Measurements from ENCODE around the gene TBCD. TPM values are rescaled to one million over a fixed set of nuclear protein-coding genes. Genes with fewer than 3 reads are reported as not detected.
A peak's percentile ranks its signal among the peaks of the same experiment; 100 is the strongest.

The TBCD gene
- total RNA-seq, 5 donors from 2014 or later (not counting 1 experiment from before 2014, with no cell fraction given), result 94.4 to 262 (median 223) TPM

DNA sequence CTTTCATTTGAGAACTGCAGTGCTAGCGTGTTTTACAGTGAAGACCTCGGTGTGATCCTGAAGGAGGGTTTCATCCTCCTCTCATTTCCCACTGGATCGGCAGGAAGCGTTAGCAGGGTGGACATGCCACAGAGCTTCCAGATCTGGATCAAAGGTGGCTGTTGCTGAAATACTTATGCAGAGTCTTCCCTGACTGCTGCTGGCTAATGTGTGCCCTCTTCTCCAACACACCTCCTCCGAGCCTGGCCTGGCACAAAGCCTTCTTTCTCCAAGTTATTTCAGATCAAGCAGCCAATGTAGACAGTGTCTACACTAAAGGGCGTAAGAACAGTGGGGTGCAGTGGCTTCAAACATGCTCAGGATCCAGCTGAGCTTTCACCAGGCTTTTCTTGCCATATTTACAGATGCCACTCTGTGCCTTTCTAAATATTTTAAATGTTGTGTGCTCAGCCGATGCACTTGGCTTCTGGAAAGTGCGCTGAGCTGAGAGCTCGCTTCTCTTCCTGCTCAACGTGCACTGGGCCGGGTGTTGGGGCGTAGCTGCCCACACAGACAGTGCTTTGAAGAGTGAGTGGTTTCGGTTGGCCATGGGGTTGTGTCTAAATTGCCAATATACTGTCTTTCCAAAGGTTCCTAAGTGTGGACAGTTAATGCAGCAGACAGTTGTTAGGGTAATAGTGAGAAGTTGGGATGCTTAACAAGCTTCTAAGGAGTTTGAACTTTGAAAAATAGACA, 85.9 kb downstream of the TBCD start:
- Mint-ChIP-seq H3K4me1 (peaks cover 0 to 4% (median 0%) of the 10 kb centered on the region in 3 donors), H3K4me3 (no peak overlapping the region), H3K27ac (peak overlapping the region in 1 of 2 donors; percentile 48), H3K27me3 (no peaks in the 10 kb centered on the region), H3K9me3 (no peaks in the 10 kb centered on the region), H3K36me3 (peaks cover 6% of the 10 kb centered on the region)
- CTCF ChIA-PET, result no interaction called here
- Histone ChIP-seq H3K4me1 (ENCODE audit: control insufficient read depth in 1 of 2, extremely low read depth in 1 of 2, insufficient read depth in 2 of 2, low read length in 2 of 2) (no peaks in the 10 kb centered on the region), H3K4me3 (ENCODE audit: control insufficient read depth in 1 of 2, extremely low read depth in 1 of 2, low read length in 1 of 2) (no peak overlapping the region), H3K27ac (ENCODE audit: low read length) (no peak overlapping the region), H3K9me3 (no peaks in the 10 kb centered on the region), H3K27me3 (replicated peaks in 1 of 2; ENCODE audit: control insufficient read depth in 2 of 2, extremely low read depth in 1 of 2, insufficient read depth in 2 of 2, low read length in 1 of 2) (no peaks in the 10 kb centered on the region), H3K36me3 (ENCODE audit: control insufficient read depth in 2 of 2, extremely low read depth in 1 of 2, insufficient read depth in 1 of 2, low read length in 1 of 2) (peaks cover 3 to 6% of the 10 kb centered on the region in 2 donors)
- DNase-seq (no peak), ATAC-seq (replicated peaks in 1 of 4) (no peak)
- WGBS (ENCODE audit: insufficient coverage), result 91% methylated on average over 5 of the region's 13 CpGs
- POLR2A ChIA-PET, result no interaction called here

DNA sequence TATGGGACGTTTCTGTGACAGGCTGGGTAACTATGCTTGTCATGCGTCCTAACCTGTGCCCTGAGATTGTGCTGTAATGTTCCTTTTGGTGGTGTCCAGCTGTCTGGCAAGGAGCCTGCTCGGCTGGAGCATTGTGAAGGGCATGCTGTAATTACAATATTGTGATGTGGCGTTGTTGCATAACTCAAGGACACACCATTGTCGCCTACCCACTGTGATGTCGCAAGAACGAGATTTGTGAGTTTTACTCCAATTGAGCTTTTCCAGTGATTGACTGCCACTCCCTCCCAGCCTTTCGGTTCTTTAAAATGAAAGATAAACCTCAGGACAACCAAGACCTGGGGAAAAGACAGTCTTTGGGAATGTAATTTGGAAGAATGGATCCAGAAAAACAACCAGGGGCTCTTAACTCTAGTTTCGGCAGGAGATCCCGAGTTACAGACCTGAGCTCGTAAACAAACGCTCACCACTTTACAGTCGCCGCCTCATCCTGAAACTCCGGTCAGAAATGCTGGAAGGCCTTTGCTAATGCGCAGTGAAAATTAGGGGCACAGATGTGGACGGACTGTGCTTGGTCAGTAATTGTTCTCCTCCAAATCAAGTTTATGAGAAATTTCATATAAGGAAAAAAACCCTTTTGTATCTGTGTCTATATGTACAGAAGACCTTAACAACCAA, 86.7 kb downstream of the TBCD start:
- Mint-ChIP-seq H3K27me3 (no peaks in the 10 kb centered on the region), H3K9me3 (no peaks in the 10 kb centered on the region), H3K27ac (no peak overlapping the region), H3K4me3 (no peak overlapping the region), H3K4me1 (peaks cover 0 to 4% (median 0%) of the 10 kb centered on the region in 3 donors), H3K36me3 (peaks cover 1% of the 10 kb centered on the region)
- H3K27me3 ChIP-seq (replicated peaks in 1 of 2; ENCODE audit: control insufficient read depth in 2 of 2, extremely low read depth in 1 of 2, insufficient read depth in 2 of 2, low read length in 1 of 2), result no peaks in the 10 kb centered on the region
- WGBS (ENCODE audit: insufficient coverage), result 95% methylated on average over 10 of the region's 17 CpGs
- H3K27ac ChIP-seq (ENCODE audit: low read length), result no peak overlapping the region
- ATAC-seq (replicated peaks in 1 of 4) (no peak), DNase-seq (no peak)
- H3K4me3 ChIP-seq (ENCODE audit: control insufficient read depth in 1 of 2, extremely low read depth in 1 of 2, low read length in 1 of 2), result no peak overlapping the region
- ChIA-PET CTCF (interaction anchor here in 1 of 2 donors (1.4 kb wide), 1 partner anchor 26 kb away, joined by 4 read pairs; no protein-coding TSS in a partner anchor), POLR2A (no interaction called here)
- peaks cover 2 to 6% of the 10 kb centered on the region in 2 donors for H3K36me3 ChIP-seq (ENCODE audit: control insufficient read depth in 2 of 2, extremely low read depth in 1 of 2, insufficient read depth in 1 of 2, low read length in 1 of 2)
- H3K4me1 ChIP-seq (ENCODE audit: control insufficient read depth in 1 of 2, extremely low read depth in 1 of 2, insufficient read depth in 2 of 2, low read length in 2 of 2), result no peaks in the 10 kb centered on the region
- H3K9me3 ChIP-seq, result no peaks in the 10 kb centered on the region

DNA sequence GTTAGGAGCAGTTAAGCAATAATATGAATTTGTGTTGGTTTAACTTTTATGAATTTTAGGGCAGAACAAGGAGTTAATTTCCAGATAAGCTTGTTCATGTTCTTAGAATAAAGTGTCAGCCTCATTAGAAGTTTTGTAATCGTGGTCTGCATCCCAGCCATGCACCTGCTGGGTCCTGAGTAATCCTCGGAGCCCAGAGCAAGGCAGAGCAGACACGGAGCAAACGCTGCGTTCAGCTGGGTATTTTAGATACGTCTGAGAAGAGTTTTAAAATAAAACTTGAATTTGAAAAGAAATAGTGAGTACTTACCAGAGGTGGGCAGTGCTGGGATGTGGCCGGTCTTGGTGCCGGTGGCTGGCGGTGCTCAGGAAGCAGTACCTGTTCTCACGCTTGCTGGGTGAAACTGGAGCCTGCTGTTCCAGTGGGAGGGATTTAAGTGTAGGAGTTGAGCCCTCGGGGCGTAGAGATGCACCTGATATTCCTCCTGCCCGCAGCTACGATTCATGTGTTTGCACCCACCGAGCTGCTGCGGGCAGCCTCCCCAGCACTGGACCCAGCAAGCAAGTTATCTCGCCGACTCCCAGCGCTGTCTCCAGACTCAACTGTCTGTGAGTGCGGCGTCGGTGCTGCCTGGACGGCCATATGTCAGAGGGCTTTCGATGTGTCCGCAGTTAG, 87.9 kb downstream of the TBCD start, which contains the start of gene ZNF750:
Gene ZNF750 (minus strand): TSS at position 406 of the 676 bp plus-strand sequence. CDS start 7,568 bp downstream, outside the sequence.
- 97% methylated on average over 21 of the region's 25 CpGs for WGBS (ENCODE audit: insufficient coverage)
- H3K27ac Mint-ChIP-seq, result no peak within 1 kb of the TSS
- ATAC-seq (replicated peaks in 1 of 4), result no peak
- H3K27me3 Mint-ChIP-seq, result no peaks in the 10 kb centered on the region
- H3K36me3 ChIP-seq (ENCODE audit: control insufficient read depth in 2 of 2, extremely low read depth in 1 of 2, insufficient read depth in 1 of 2, low read length in 1 of 2), result peaks cover 0 to 6% of the 10 kb centered on the region in 2 donors
- no peak within 1 kb of the TSS for H3K4me3 Mint-ChIP-seq
- ChIA-PET CTCF (interaction anchor here in 1 of 2 donors (0.6 to 1.4 kb wide), 2 partner anchors 18 to 25 kb away, joined by 4 read pairs; no protein-coding TSS in a partner anchor), POLR2A (no interaction called here)
- H3K27me3 ChIP-seq (replicated peaks in 1 of 2; ENCODE audit: control insufficient read depth in 2 of 2, extremely low read depth in 1 of 2, insufficient read depth in 2 of 2, low read length in 1 of 2), result no peaks in the 10 kb centered on the region
- no peaks in the 10 kb centered on the region for H3K9me3 ChIP-seq
- no peaks in the 10 kb centered on the region for H3K36me3 Mint-ChIP-seq
- peaks cover 0 to 4% (median 2%) of the 10 kb centered on the region in 3 donors for H3K4me1 Mint-ChIP-seq
- no peaks in the 10 kb centered on the region for H3K4me1 ChIP-seq (ENCODE audit: control insufficient read depth in 1 of 2, extremely low read depth in 1 of 2, insufficient read depth in 2 of 2, low read length in 2 of 2)
- H3K9me3 Mint-ChIP-seq, result no peaks in the 10 kb centered on the region
- no peak for DNase-seq
- H3K4me3 ChIP-seq (ENCODE audit: control insufficient read depth in 1 of 2, extremely low read depth in 1 of 2, low read length in 1 of 2), result no peak within 1 kb of the TSS
- H3K27ac ChIP-seq (ENCODE audit: low read length), result no peak within 1 kb of the TSS

DNA sequence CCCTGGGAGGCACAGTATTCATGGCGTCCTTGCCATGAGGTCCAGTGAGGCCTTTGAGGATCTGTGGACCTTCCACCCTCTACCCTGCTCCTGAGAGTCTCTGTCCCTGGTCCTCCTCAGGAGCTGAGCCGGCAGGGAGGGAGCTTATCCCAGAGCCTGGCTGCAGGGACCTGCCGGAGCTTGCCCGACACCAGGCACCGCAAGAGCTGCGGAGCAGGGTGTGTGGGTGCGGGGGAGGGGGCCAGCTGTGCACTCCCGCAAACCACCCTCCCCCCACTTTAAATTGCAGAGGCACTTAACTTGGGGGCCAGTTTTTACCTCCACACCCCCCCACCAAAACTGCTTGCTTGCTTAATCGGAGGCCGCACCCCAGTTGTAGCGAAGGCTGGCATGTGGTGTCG, 88.6 kb downstream of the TBCD start:
- H3K36me3 ChIP-seq (ENCODE audit: control insufficient read depth in 2 of 2, extremely low read depth in 1 of 2, insufficient read depth in 1 of 2, low read length in 1 of 2), result peaks cover 0 to 6% of the 10 kb centered on the region in 2 donors
- DNase-seq (no peak), ATAC-seq (replicated peaks in 1 of 4) (no peak)
- no peaks in the 10 kb centered on the region for H3K27me3 ChIP-seq (replicated peaks in 1 of 2; ENCODE audit: control insufficient read depth in 2 of 2, extremely low read depth in 1 of 2, insufficient read depth in 2 of 2, low read length in 1 of 2)
- H3K36me3 Mint-ChIP-seq, result no peaks in the 10 kb centered on the region
- no peaks in the 10 kb centered on the region for H3K27me3 Mint-ChIP-seq
- ChIA-PET CTCF (no interaction called here), POLR2A (no interaction called here)
- H3K4me3 ChIP-seq (ENCODE audit: control insufficient read depth in 1 of 2, extremely low read depth in 1 of 2, low read length in 1 of 2), result no peak overlapping the region
- no peak overlapping the region for H3K27ac Mint-ChIP-seq
- H3K27ac ChIP-seq (ENCODE audit: low read length), result no peak overlapping the region
- no peaks in the 10 kb centered on the region for H3K4me1 ChIP-seq (ENCODE audit: control insufficient read depth in 1 of 2, extremely low read depth in 1 of 2, insufficient read depth in 2 of 2, low read length in 2 of 2)
- no peaks in the 10 kb centered on the region for H3K9me3 ChIP-seq
- H3K4me1 Mint-ChIP-seq, result peaks cover 0 to 4% (median 2%) of the 10 kb centered on the region in 3 donors
- H3K4me3 Mint-ChIP-seq, result no peak overlapping the region
- no peaks in the 10 kb centered on the region for H3K9me3 Mint-ChIP-seq
- WGBS (ENCODE audit: insufficient coverage), result 100% methylated on average over 3 of the region's 12 CpGs

DNA sequence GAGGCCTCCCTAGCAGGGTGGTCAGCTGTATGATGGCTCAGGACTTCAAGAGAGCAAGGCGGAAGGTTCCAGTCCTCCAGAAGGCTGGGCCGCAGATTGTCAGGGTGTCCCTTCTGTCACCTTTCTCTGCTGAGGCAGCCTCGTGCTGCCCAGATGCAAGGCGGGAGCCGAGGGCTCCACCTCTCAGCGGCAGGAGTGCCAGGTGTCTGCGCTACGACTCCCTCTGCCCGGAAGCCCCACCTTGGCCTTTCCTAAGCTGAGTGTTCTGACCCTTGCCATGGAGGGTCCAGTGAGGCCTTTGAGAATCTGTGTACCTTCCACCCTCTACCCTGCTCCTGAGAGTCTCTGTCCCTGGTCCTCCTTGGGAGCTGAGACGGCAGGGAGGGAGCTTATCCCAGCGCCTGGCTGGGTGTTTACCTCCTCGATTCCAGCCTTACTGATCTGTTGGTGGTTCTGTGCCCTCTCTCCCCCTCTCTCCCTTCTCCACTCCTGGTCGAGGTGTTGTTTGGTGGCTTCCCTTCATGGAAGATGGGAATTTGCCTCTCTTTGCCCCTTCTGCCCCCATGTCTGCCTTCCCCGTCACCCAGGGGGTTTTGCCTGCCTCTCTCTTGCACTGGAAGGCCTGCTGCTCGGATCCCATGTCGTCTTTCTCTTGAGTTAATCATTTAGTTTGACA, 90.2 kb downstream of the TBCD start:
- no peaks in the 10 kb centered on the region for H3K27me3 Mint-ChIP-seq
- H3K36me3 Mint-ChIP-seq, result no peaks in the 10 kb centered on the region
- H3K9me3 Mint-ChIP-seq, result no peaks in the 10 kb centered on the region
- DNase-seq (no peak), ATAC-seq (replicated peaks in 1 of 4) (no peak)
- CTCF ChIA-PET, result no interaction called here
- no peaks in the 10 kb centered on the region for H3K4me1 ChIP-seq (ENCODE audit: control insufficient read depth in 1 of 2, extremely low read depth in 1 of 2, insufficient read depth in 2 of 2, low read length in 2 of 2)
- no peaks in the 10 kb centered on the region for H3K9me3 ChIP-seq
- POLR2A ChIA-PET, result no interaction called here
- no peaks in the 10 kb centered on the region for H3K27me3 ChIP-seq (replicated peaks in 1 of 2; ENCODE audit: control insufficient read depth in 2 of 2, extremely low read depth in 1 of 2, insufficient read depth in 2 of 2, low read length in 1 of 2)
- no peak overlapping the region for H3K4me3 Mint-ChIP-seq
- peaks cover 2 to 6% of the 10 kb centered on the region in 2 donors for H3K36me3 ChIP-seq (ENCODE audit: control insufficient read depth in 2 of 2, extremely low read depth in 1 of 2, insufficient read depth in 1 of 2, low read length in 1 of 2)
- H3K4me1 Mint-ChIP-seq, result peaks cover 0 to 2% (median 0%) of the 10 kb centered on the region in 3 donors
- no peak overlapping the region for H3K4me3 ChIP-seq (ENCODE audit: control insufficient read depth in 1 of 2, extremely low read depth in 1 of 2, low read length in 1 of 2)
- no peak overlapping the region for H3K27ac ChIP-seq (ENCODE audit: low read length)
- 91% methylated on average over 9 of the region's 16 CpGs for WGBS (ENCODE audit: insufficient coverage)
- peak overlapping the region in 1 of 2 donors; percentile 25 for H3K27ac Mint-ChIP-seq
